DMS114 treated with DMSO at 0.1 percent for 48 hours (cell line): ENCODE measurements around the gene NHLH2.

Source experiments
- DNase-seq: peaks from one replicate; lab custom pipeline; 2025; ENCODE audit not compliant: unreplicated experiment; lab: John Stamatoyannopoulos, UW

NHLH2 gene

GRCh38 chr1:115840605-115841460 is at the start of gene NHLH2:
Gene NHLH2 (minus strand): TSS chr1:115841126. CDS start chr1:115838372, 2,754 bp downstream.
- DNase-seq, result no peak

DNA sequence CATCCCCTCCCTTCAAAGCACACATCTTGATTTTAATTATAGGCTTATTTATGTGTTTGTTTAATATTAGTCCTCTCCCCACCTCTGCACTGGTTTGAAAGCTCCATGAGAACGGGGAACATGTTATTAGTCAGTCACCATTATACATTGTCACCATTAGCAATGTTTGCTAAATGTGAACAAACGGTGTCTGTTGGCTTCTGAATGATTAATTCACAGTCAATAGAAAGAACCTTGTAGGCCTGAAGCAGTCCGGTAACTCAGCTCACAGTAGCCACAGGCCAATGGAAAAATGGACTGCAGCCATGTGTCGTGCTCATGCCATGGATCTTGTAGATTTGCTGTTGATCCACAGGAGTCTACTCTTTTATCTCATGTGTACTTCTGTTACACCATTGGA is 49.7 kb upstream of the NHLH2 start:
- DNase-seq, result no peak

- no peak for DNase-seq
These were observed 48.0 kb upstream of the NHLH2 start for GRCh38 chr1:115888976-115889375.

GRCh38 chr1:115882913-115883902 is 42.3 kb upstream of the NHLH2 start:
- DNase-seq, result no peak

DNA sequence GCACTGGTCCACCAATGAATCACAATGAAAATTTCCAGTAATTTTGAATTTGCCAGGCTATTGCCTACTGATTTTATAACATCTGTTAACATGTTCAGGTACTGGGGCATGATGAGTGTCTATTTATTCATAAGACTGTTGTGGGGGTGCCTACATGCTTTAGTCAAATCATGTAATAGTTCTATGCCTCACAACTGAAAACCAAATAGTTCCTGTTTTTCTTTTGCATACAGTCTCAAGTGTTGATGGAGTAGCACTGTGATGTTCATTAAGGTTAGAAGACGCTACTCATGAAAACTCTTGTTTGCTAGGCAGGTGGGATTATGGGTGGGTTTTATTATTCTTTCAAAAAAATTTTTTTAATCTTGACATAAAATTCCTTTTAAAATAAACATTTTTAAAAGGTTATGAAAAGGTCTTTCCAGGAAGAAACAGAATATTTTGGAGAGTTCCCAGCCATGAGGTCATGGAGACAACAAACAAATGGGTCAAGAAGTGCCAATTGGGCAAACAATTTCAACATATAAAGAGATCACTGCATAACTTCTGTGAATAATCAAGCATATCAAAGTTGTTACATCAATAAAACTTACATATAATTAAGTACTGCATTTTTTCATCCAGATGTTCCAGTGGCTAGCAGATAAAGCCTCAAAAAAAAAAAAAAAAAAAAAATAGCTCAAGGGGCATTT is 40.2 kb upstream of the NHLH2 start:
- DNase-seq, result no peak

- DNase-seq, result no peak
These were observed 39.1 kb upstream of the NHLH2 start for GRCh38 chr1:115879977-115880376.

DNA sequence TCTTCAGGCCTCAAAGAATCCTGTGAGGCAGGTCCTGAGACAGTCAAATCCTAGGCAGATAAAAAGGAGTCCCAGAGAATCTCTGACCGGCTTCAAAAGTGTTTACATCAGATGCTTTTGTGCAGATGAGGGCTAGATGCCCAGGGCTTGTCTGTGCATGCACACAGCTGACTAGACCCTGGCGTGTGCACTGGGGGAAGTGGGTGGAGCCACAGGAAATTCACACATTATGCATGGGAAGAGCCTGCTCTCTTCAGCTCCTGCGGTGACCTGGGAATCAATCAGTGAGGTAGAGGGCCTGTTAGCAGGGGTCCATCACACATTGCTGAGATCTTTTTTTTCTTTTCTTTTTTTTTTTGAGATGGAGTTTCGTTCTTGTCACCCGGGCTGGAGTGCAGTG is 36.6 kb upstream of the NHLH2 start:
- no peak for DNase-seq

DNA sequence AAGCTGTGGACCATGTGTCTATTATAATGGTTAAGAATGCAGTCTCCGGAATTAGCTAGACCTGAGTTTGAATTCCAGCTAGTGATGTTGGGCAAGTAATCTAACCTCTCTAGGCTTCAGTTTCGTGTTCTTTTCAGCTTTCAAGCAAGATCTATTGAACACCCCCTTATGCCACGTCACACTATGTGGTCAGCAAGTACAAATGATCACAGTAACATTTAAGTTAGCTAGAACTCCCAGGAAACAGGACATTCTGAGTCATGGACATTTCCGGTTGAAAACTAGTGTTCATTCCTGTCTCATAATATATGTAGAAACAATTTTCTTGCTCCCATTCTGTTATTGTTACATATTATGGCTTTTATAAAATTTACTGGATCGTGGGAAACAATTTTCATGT is 34.0 kb upstream of the NHLH2 start:
- DNase-seq, result no peak

GRCh38 chr1:115874497-115874896 is 33.6 kb upstream of the NHLH2 start:
- no peak for DNase-seq

DNA sequence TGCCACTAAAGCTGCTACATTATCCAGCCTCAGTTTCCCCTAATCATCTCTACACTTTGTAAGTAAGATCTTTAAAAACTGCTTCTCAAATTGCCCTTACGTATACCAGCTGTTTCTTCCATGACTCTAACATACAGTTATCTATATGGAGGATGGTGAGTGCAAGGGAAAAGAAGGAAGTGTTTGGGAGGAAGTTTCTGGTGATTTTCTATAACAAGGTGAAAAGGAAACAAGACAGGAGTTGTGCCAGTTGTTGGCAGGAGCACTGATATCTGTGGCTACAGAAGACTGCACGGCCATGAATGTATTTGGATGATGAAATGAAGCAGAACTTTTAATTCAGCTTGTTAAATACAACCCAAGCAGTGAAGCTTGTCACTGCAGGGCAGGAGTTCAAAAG is 32.3 kb upstream of the NHLH2 start:
- no peak for DNase-seq

GRCh38 chr1:115869064-115869463 is 28.1 kb upstream of the NHLH2 start:
- no peak for DNase-seq

DNA sequence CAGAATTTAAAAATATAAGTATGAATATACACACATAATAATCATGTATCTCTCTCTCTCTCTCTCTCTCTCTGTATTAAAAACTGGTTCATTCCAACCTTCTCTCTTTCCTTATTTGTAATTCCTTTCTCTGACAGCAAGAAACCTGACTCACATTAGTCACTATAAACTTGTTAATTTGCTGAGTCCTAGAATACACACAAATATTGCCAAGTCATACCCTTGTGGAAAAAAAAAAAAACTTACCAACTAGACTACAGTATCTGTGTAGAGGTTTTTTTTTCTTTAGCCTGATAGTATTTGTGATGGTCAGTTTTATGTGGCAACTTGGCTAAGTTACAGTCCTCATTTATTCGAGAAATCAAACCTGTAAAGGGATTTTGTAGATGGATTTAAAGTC is 26.3 kb upstream of the NHLH2 start:
- DNase-seq, result no peak

- DNase-seq, result no peak
These were observed 24.9 kb upstream of the NHLH2 start for GRCh38 chr1:115865704-115866380.

DNA sequence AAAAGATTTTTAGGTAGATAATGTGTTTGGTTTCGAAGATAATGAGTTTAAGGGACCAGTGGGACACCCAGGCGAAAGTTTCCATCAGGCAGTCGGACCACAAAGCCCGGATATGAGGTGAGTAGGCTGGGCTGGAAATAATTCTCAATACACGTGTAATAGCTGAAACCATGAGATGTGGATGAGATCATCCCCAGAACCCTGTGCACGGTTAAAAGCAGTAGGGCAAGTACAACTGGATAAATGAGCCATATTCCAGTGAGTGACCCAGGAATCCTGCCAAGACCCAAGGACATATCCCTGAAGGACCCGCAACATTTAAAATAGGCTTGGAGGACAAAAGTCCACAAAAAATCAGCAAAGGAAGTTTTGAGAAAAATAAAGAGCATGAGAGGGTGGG is 21.5 kb upstream of the NHLH2 start:
- DNase-seq, result no peak

GRCh38 chr1:115854005-115854404 is 13.1 kb upstream of the NHLH2 start:
- DNase-seq, result no peak

GRCh38 chr1:115850937-115851336 is 10.0 kb upstream of the NHLH2 start:
- no peak for DNase-seq

- DNase-seq, result no peak
These were observed 6.9 kb upstream of the NHLH2 start for GRCh38 chr1:115847787-115848186.

DNA sequence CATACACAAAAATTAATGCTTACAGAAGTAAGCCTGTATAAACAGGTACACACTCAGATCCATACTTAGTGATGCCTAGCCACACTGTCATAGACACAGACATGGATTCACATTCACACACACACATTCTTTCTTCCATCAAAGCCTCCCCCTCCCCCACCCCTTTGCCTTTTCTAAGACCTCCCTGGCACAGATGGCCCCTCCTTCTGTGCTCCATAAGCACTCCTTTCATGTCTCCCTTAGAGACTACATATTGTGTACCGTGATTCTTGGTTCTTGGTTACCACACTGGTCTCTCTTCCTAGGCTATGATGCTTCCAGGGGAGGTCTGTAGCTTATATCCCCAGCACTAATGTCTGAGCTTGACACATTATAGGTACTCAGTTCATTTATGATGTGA is 2.0 kb upstream of the NHLH2 start:
- no peak for DNase-seq

DNA sequence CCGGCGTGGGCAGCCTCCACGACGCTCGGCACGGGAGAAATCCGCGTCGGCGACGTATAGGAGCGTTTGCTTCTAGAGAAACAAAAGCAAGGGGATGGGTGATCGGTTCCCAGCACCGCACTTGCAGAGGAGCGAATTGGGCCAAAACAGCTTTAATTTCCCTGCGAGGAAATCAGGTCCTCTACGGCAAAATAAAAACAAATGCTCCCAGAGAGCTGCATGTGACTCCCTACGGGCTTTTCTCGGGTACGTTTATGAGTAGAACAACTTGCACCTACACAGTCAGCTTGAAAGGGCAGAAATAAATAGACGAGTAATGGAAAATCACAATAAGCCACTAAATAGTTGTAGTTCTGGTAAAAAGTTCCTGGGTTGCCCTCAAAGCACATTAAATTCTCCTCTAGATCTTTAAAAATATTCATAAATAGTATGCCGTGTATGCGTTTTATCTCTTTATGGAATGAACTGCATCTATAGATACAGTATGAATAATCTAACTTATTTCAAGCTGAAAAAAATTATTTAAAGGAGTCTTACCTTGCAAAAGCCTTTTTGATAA is 1.2 kb downstream of the NHLH2 start:
- peak; percentile 43 for DNase-seq

DNA sequence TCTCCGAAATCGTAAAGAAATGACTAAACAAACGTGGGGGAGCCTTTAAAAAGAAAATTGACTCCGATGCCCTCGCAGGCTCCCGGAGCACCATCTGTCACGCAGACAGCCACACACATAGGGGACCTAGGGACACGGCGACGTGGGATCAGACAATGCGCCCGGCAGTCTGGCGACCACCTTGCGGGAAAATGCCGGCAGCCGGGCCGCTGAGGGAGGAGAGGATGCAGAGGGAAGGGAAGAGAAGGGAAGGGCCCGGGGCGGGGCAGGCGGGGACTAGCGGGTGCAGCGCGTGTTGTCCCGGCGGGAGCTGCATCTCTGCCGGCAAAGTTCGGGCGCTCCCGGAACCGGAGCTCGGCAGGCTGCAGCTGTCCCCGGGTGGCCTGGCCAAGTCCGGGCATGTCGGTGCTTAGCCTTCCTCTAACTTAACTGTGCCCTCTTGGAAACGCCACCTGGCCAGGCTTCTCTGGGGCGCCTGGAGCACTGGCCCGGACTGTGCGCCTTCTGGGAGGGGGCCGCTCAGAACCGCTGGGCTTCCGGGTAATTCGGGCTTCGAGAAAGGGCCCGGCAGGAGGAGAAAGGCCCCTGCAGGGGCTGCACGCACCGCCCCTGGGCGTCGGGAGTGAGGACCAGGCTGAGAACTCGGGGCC is 1.8 kb downstream of the NHLH2 start:
- no peak for DNase-seq
